Activated CD4-positive, alpha-beta T cell treated with anti-CD3 and anti-CD28 coated beads for 48 hours (primary cell): ENCODE measurements around the gene ARL14.

Experiments
- DNase-seq: peaks from one replicate; pipeline ENCODE4 v3.0.0-alpha.2; 2020

Gene ARL14

DNA sequence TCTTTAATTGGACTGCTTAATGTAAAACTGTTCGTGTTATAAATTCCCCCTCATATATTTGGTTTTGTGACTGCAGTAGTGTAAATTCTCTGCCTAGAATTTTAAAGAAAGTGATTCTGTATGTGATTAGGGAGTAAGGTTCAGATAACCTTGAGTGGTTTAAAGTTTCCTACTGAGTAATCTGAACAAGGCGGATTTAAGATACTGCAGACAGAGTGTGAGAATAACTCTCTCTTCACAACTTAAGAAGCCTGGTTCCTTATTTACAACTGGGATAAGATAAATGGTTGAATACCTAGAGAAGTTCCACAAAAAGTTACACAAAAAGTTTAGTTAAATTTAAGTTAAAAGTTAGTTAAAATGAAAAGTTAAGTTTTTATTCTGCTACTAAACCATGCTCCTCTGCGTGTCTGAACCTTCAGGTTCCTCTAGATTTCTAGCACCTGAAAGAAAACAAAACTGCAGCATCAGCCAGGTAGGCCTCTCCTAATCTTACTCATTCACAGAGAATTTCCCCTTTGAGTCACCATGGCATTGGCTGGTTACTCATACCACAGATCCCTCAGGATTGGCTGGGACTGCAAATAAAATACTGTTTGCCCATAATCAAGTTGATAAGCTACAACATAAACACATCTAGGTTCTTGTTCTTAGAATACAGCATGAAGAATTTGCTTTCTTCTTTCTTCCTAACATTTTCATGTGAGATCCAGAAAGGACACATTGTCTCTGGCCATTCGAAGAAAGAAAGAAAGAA lies at the start of gene ARL14:
Gene ARL14, plus strand, starts transcription at position 614 of the 757 bp plus-strand sequence. CDS start 187 bp downstream, outside the sequence.
- DNase-seq, result no peak

DNA sequence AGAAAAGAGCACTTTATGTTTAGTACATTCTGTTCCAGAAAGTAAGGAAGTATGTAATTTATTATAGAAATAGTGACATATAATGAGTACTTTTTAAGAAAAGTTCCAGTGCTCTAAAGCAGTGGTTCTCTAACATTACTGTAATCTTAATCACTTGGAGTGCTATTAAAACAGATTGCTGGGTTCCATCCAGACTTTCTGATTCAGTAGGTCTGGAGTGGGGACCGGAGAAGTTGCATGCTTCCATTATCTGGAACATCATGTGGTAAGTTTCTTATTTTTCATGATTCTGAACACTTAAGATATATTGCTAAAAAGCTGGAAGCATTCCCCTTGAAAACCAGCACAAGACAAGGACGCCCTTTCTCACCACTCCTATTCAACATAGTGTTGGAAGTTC lies 47.5 kb upstream of the ARL14 start:
- no peak for DNase-seq

DNA sequence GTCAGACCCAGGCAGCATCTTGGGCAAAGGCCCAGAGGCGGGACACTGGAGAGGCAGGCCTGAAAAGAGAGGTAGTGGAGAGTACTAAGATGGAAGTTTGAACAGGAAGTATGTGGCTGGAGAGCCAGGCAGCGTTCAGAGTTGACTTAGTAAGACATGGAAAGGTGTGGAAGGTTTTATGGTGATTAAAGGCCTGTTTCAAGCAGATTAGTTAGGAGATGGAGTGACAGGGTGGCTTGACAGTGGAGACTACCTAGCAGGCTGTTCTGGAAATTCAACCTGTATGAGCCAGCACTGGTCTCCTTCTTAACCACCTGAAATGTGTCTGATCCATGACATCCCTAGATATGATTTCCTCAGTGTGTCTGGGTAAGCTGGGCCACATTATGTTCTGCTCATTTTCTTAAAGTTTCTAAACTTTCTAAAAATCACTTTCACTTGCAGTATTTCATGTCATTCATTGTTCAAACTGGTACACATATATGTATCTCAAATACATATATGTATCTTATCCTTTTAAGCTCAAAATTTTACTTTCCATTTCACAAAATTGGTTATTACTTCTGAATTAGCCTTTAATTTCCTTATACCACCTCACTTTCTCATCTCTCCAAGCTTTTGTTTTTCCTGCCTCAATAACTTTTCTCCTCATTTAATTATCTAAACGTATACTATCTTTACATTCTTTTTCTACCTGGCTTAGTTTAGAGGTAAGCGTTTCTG lies 43.4 kb upstream of the ARL14 start:
- no peak for DNase-seq

DNA sequence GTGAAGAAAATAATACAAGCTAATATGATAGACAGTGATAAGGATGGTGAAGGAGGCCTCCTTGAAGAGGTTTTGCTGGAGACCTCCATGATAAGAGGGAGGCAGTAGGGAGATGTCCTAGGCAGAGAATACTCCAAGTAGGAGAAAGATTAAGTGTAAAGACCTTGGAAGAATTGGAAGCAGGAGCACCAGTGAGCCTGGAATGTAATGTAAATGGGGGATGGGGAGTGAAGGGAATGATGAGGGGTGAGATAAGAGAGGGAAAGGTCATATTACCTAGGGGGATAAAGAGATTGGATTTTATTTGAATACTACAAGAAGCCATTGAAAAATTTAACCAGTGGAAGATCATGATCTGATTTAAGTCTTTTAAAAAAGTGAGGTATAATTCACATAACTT lies 41.7 kb upstream of the ARL14 start:
- no peak for DNase-seq

DNA sequence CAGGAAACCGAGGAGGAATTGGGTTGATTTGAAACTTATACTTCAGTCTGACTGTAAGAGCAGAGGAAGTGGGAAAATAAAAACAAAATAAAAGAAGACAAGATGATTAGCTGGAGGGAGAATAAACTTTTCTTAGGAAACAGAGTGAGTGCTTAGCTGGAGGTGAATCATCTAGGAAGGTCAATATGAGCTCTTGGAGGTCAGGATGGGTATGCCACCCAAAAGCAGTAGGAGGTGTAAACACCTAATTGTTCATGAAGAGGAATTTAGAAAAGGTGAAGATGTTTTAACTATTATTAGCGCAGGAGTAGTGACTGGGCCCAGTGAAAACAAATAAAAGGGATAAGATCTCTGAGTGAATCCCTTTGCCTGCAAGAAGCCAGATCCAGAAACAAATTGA lies 39.9 kb upstream of the ARL14 start:
- no peak for DNase-seq

DNA sequence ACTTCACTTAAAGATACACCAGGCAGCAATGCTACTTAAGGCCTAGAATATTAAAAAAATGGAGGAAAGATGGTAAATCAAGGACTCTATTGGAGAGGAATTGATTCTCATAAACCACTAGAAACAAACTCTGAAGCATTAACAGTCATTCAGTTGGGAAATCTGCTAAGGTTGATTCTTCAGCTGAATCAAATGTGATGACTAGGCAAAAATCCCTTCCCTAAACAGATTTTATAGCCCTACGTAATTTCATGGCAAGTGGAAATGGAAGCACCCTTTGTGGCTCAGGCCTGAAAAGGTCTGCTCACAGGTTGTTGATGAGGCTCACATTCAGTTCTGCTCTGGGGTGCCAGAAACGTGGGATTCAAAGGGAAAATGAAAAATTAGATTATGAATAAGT lies 38.8 kb upstream of the ARL14 start:
- DNase-seq, result no peak

DNA sequence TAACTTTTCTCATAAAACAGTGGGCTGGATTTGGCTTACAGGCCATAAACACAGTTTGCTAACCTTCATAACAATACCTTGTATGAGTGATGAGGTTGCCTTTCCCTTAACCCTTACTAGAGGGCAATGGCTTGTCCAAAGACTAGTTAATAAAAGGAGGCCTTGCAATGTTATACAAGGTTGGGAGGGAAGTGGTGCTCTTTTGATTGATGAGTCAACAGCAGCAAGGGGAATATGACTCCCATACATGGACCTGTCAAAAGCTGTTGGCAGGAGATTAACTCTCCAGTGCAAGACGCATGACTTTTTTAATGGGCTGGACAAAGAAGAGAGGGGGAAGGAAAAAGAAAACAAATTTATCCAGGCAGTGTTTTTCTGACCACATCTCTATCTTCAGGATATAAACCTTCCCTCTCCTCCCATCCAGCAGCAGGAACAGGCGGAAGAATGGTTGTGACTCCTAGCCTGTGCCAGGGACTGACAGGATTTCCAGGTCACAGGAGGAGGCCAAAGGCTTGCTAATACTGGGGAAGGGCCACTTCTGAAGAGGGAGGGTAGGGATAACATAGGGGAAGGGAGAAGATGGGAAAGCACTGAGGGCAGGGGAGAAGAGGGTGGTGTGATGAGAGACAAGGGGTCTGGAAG lies 35.2 kb upstream of the ARL14 start:
- no peak for DNase-seq

DNA sequence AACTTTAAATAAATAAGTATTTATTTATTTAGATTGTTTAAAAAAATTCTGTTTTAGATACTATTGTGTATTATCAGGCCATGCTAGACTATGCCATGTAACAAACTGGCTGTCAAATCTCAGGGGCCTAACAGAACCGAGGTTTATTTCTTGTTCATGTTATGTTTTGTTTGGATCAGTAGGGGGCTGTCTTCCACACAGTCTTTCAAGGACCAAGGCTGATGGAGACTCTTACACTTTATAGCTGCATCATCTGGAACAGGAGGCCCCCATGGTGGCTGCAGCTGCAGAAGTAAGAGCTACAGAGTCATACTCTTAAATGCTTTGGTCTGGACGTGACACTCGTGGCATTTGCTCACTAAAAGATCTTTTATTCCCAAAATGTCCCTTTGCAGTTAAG lies 33.0 kb upstream of the ARL14 start:
- DNase-seq, result no peak

DNA sequence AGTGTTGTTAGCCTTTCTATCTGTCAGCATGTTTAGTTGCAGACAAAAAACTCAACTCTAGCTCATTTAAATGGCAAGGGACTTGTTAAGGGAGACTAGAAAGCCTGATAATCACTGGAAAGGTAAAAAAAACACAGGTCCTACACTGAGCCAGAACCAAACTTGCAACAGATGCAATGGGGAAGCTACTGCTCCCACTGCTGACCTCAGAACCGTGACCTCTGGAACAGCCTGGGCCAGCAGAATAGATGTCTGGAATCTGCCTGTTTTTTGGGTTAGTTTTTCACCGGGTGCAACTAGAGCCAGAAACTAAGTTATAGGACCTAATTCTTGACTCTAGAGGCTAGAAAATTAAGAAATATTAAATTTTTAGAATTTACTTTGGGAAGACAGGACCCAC lies 32.5 kb upstream of the ARL14 start:
- DNase-seq, result no peak

DNA sequence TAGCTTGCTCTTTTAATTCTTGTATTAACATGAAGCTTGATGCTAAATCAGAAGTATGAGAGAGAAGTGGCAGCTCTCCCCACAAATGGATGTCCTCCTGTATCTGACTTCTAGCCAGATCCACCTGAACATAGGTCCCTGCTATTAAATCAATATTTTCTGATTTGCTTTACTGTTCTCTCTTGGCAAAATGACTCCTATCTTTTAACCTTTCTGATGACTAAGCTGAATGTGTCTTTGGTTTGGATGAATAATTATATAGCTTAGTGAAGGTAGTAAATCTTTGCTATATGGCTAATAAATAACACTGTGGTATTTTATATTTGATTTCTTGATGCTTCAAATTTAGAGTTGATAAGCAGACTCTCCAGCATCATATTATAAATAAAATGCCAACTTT lies 28.3 kb upstream of the ARL14 start:
- DNase-seq, result no peak

DNA sequence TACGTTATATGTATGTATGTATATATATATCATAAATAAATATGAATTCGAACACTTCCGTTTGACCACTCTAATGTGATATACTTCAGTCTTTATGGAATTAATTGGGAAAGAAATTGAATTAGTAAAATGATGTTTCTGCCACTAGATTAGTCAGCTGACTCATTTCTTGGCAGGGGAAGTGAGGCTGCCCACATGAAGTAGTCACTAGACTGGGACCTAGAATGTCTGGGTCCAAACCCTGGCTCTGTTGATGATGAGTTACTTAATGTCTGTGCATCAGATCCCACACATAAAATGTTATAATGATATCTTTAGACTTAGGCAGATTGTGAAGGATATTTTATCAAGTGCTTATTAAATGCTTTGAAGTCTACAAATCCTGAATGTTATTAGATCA lies 27.4 kb upstream of the ARL14 start:
- no peak for DNase-seq

DNA sequence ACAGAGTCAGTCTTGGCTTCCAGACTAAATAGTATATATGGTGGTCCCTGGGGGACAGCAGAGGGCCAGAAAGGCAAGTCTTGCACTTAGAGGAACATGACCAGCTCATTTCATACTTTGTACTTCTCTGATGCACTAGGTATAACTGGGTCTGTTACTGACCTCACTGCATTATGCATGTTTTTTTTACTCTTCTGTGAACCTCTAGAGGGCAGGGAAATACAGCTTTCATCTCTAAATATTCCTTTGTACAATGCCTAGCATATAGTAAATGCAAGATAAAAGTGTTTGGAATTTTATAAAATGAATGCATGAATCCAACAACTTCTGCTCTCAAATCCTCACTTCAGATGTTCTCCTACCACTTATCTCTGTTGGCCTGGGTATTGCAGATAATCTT lies 23.4 kb upstream of the ARL14 start:
- no peak for DNase-seq

DNA sequence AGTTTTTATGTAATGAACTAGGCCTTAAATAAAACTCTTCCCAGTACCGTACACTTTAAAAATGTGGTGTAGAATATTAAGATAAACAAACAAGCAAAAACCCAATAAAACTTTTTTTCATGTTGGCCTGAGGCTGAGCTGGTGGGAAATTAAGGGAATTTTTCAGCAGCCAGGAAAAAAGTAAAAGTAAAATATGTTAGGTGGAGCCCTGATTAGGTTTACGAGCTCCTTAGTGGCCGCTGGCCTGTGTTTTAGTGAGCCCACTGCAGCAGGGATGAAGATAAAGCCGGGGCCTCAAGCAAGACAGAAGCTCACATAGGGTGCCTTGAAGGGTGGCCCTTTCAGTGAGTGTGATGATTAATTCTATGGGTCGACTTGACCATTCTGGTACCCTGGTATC lies 16.1 kb upstream of the ARL14 start:
- no peak for DNase-seq

DNA sequence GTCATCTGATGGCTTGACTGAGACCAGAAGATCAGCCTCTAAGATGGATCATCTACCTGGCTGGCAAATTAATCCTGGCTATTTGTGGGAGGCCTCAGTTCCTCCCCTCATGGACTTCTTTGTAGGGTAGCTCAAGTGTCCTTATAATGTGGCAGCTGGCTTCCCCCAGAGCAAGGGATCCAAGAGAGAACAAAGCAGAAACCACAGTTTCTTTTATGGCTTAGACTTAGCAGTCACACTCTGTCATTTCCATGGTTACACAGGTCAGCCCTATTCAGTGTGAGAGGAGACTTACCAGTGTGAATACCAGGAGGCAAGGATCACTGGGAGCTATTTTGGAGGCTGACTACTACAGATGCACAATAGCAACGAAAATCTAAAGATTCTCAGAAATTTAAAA lies 15.3 kb upstream of the ARL14 start:
- DNase-seq, result no peak

DNA sequence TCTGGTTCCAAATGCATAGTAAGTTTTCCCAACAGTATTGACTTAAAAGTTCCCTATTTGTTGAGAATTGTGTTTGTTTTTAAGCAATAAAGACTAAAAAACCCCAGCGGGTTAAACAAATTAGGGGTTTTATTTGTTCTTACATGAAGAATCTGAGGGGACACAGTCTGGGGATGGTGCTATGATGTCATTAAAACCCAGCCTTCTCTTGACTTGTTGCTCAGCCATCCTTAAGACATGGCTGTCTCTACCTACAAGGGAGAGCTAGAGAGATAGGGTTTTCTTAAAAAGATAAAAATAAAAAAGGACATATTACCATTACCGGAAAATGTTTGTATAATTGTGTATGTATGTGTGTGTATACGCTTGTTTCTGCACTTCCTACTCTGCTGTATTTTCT lies 11.7 kb upstream of the ARL14 start:
- no peak for DNase-seq

DNA sequence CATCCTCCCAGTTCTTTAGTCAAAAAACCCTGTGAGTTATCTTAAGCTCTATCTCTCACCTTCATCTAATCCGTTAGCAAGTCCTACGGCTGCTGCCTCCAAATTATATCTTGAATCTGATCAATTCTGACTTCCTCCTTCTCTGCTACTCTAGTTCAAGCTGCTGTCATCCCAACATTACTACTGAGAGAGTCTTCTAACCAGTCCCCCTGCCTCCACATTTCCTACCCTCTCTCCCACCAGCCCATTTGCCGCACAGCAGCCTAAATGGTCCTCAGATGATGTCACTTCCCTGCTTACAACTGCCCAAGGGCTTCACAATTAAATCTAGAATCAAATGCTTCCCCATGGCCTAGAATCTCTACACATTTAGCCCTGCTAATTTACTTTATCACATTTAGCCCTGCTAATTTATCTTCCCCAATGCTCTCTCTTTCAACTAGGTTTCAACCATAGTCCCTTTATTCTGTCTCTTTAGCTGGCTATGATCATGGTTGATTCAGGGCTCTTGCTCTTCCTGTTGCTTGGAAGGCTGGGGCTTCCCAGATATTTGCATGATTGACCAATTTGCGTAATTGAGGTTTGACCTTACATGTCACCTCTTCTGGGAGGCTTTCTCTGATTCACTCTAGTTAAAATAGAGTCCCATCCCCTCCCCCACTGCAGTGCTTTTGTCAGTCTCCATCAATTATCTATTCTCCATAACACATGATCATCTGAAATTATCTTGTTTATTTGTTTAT lies 11.0 kb upstream of the ARL14 start:
- DNase-seq, result no peak

DNA sequence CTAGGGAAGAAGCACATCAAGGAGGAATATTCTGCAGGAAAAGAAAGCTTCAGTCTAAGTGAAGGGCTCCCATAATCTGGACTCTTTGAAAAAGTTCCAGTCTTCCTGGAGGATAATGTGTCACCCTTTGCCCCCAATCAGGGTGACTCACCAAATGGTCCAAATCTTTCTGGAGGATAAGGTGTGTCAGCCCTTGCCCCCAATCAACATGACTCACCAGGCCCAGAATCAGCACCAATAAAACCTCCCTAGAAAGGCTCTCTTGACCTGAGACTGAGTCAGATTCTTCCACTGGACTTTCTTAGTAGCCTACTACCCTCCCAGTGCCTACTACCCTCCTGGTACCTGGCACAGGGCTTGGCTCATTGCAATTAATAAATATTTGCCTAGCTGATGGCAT lies 9.5 kb upstream of the ARL14 start:
- no peak for DNase-seq

DNA sequence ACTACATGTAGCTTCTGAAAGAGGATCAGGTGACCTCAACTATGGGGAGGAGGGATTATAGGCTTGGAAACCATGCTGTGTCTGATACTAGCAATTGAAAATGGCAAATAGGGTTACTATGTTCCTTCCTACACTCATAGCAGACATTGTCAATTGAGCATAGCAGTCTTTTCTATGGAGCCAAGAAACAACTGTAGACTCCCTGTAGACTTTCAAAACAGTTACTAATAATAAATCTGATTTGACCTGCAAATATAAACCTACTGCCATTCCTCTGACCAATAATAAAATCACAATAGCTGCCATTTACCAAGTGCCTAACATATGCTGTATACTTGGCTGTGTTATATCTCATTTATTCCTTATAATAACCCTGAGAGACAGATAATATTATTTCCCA lies 8.5 kb upstream of the ARL14 start:
- DNase-seq, result no peak

DNA sequence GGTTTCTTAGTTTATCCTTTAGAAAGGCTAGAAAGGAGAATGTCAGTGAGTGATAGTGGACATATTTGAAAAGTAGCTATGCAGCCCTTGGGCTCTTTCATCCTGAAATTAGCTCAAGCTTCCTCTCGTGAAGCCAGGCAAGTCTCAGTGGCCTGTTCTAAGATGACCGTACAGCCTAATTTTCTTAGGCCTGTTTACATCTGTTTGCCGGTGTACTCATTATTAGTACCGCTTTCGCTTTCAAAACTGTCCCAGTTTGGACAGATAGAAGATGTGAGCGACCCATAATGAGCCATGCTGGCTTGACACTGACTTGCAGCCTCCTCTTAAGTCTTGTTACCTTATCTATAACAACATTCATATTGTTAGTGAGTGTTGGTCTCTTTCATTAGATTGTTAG lies 5.7 kb upstream of the ARL14 start:
- no peak for DNase-seq

DNA sequence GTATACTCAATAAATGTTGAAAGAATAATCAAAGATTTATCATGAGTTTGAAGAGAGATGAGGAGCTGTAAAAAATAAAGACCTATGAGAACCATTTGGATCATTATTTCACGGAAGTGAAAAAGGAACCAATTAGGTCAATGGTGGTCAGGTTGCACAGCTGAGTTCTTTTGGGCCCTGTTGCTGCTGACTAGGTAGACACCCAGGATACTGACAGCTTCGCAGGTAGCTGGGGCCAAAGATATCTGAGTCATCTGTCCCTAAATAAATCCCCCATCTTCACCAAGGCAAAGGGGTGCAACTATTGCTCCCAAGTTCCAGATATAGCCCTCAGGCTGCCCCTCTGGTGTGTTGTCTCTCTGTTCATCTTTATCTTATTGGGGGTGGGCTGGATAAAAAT lies 5.0 kb upstream of the ARL14 start:
- no peak for DNase-seq

DNA sequence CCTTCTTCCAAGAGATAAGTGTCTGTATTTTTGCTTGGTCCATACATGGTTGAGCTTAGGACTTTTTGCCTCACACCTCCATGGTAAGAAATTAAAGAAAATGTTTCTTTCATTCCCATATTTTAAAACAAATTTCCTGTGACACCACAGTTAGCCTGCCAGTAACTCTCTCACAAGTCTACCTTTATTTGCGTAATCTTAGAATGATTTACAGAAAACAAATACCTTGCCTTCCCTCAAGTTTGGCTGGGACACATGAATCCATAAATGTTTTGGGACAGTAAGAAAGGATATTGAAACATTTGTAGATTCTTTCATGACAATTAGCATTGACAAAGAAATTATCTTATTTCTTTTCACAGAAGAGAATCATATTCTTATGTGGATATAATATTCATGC lies 3.8 kb upstream of the ARL14 start:
- DNase-seq, result no peak

DNA sequence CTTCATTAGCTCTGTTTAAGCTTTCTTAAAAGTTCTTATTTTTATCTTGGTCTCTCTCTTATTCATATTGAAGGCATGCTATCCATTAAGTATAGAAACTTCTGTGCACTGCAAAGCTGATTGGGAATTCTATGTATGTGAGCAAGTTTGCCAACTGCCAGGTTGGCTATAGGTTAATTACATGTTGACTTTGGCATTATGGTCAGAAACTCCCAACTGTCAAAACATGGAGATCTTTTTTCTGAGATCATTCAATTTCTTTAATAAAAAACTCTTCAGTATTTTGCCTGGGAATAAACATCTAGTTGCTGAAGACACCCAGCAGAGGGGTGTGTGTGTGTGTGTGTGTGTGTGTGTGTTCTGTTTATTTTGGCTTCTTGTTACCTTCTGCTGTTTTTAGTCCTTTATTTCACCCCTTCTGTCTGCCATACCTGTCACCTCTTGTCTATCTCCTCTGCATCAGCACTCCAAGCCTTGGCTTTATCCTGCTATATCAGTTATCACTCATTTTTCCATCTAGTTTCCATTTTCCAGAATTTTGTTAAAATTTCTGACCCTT lies 1.3 kb upstream of the ARL14 start:
- no peak for DNase-seq

DNA sequence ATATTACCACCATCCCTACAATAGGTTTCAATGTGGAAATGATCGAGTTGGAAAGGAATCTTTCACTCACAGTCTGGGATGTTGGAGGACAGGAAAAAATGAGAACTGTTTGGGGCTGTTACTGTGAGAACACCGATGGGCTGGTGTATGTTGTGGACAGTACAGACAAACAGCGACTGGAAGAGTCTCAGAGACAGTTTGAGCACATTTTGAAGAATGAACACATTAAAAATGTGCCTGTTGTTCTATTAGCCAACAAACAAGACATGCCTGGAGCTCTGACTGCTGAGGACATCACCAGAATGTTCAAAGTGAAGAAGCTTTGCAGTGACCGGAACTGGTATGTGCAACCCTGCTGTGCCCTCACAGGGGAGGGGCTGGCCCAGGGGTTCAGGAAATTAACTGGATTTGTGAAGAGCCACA lies 510 bp downstream of the ARL14 start:
- no peak for DNase-seq
